ENCODE data around the gene KRTCAP3.

- TF ChIP-seq EZH2 (IDR thresholded peaks at IDR 0.05; ENCODE audit: low read length, missing control alignments) (no peak), CTCF (conservative IDR thresholded peaks at IDR 0.05 in 1 of 2, IDR thresholded peaks at IDR 0.05 in 1 of 2; ENCODE audit: low read depth in 1 of 2, low read length in 2 of 2) (no peak)
Observed at GRCh38 chr2:27446057-27446456, 3.9 kb downstream of the KRTCAP3 start.

All from fibroblast of lung (primary cell).